ENCODE measurements around the gene MICALL2.

- TF ChIP-seq, protein P1, sequence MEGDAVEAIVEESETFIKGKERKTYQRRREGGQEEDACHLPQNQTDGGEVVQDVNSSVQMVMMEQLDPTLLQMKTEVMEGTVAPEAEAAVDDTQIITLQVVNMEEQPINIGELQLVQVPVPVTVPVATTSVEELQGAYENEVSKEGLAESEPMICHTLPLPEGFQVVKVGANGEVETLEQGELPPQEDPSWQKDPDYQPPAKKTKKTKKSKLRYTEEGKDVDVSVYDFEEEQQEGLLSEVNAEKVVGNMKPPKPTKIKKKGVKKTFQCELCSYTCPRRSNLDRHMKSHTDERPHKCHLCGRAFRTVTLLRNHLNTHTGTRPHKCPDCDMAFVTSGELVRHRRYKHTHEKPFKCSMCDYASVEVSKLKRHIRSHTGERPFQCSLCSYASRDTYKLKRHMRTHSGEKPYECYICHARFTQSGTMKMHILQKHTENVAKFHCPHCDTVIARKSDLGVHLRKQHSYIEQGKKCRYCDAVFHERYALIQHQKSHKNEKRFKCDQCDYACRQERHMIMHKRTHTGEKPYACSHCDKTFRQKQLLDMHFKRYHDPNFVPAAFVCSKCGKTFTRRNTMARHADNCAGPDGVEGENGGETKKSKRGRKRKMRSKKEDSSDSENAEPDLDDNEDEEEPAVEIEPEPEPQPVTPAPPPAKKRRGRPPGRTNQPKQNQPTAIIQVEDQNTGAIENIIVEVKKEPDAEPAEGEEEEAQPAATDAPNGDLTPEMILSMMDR (IDR thresholded peaks at IDR 0.05), result no peak
- no peak for TF ChIP-seq POLR2A (IDR thresholded peaks at IDR 0.05)
Observed at GRCh38 chr7:1480670-1481069, 21.4 kb upstream of the MICALL2 start.
